CMK (cell line): Measurements from ENCODE around the gene CDK2AP2.
A peak's percentile ranks its signal among the peaks of the same experiment; 100 is the strongest.

ENCODE experiments used
- DNase-seq: peaks from one replicate; pipeline ENCODE4 v3.0.0-alpha.2; 2010; ENCODE audit warnings: low read depth

CDK2AP2 gene

GRCh38 chr11:67503119-67504004 lies 4.6 kb downstream of the CDK2AP2 start:
- no peak for DNase-seq

- no peak for DNase-seq
Observed at GRCh38 chr11:67502328-67502979, 5.5 kb downstream of the CDK2AP2 start.

GRCh38 chr11:67501854-67502253 lies 6.1 kb downstream of the CDK2AP2 start:
- DNase-seq = no peak

- no peak for DNase-seq
Observed at GRCh38 chr11:67500831-67501715, 6.9 kb downstream of the CDK2AP2 start.

GRCh38 chr11:67500484-67500821 lies 7.5 kb downstream of the CDK2AP2 start:
- peak; percentile 57 for DNase-seq

- no peak for DNase-seq
Observed at GRCh38 chr11:67499808-67500483, 8.0 kb downstream of the CDK2AP2 start.

- DNase-seq = no peak
Observed at GRCh38 chr11:67498544-67498972, 9.4 kb downstream of the CDK2AP2 start.

- no peak for DNase-seq
Observed at GRCh38 chr11:67497656-67498291, 10.2 kb downstream of the CDK2AP2 start.

- no peak for DNase-seq
Observed at GRCh38 chr11:67496113-67496512, 11.8 kb downstream of the CDK2AP2 start.

GRCh38 chr11:67495234-67496005 lies 12.5 kb downstream of the CDK2AP2 start:
- no peak for DNase-seq

- no peak for DNase-seq
Observed at GRCh38 chr11:67494371-67495233, 13.4 kb downstream of the CDK2AP2 start.

GRCh38 chr11:67493548-67494370 lies 14.2 kb downstream of the CDK2AP2 start:
- no peak for DNase-seq

- DNase-seq = no peak
Observed at GRCh38 chr11:67492801-67493547, 15.0 kb downstream of the CDK2AP2 start.

- DNase-seq = no peak
Observed at GRCh38 chr11:67492069-67492727, 15.8 kb downstream of the CDK2AP2 start.

- no peak for DNase-seq
Observed at GRCh38 chr11:67491276-67492068, 16.5 kb downstream of the CDK2AP2 start.

GRCh38 chr11:67490727-67491065 lies 17.3 kb downstream of the CDK2AP2 start:
- DNase-seq = no peak
